ENCODE results near the gene TKT. TPM values are rescaled to one million over a fixed set of nuclear protein-coding genes. Genes with fewer than 3 reads are reported as not detected.
A peak's percentile ranks its signal among the peaks of the same experiment; 100 is the strongest.

The TKT gene
- total and polyA plus RNA-seq, 2 of the 13 experiments (the other 11 are each of a cell fraction or from before 2014, with no cell fraction given), result 150 to 238 TPM

GRCh38 chr3:53269888-53270880 is 14.4 kb upstream of the TKT start (continued):
- TF ChIP-seq ZNF451 (CRISPR knock-in tag; IDR thresholded peaks at IDR 0.05) (no peak), TRIM24 (CRISPR knock-in tag; IDR thresholded peaks at IDR 0.05) (no peak), RNF2 (conservative IDR thresholded peaks at IDR 0.05; ENCODE audit: low read depth) (0 out of 2 replicates have a peak, but pooled peaks have one; percentile 46), SRF (IDR thresholded peaks at IDR 0.05; ENCODE audit: low read depth, low read length) (no peak), ZXDC (CRISPR knock-in tag; IDR thresholded peaks at IDR 0.05) (no peak), SUZ12 (IDR thresholded peaks at IDR 0.05; ENCODE audit: low read depth, low read length) (no peak), THYN1 (CRISPR knock-in tag; IDR thresholded peaks at IDR 0.05; ENCODE audit: borderline replicate concordance, low read depth) (no peak), MAZ (IDR thresholded peaks at IDR 0.05; ENCODE audit: borderline replicate concordance, low read depth, low read length) (no peak), MAZ (CRISPR knock-in tag; IDR thresholded peaks at IDR 0.05; ENCODE audit: low read depth) (no peak), ZNF235 (CRISPR knock-in tag; IDR thresholded peaks at IDR 0.05; ENCODE audit: borderline replicate concordance) (no peak), ZNF225 (CRISPR knock-in tag; IDR thresholded peaks at IDR 0.05) (no peak; the same call in 1 of the 2 replicates), NCOA1 (CRISPR knock-in tag; IDR thresholded peaks at IDR 0.05) (no peak), CTCF (CRISPR knock-in tag; IDR thresholded peaks at IDR 0.05) (peak; percentile 33), E2F1 (CRISPR knock-in tag; IDR thresholded peaks at IDR 0.05) (no peak), NPAS2 (CRISPR knock-in tag; IDR thresholded peaks at IDR 0.05; ENCODE audit: borderline replicate concordance) (no peak), ZKSCAN5 (CRISPR knock-in tag; IDR thresholded peaks at IDR 0.05) (0 out of 2 replicates have a peak, but pooled peaks have one; percentile 47), SOX13 (IDR thresholded peaks at IDR 0.05) (no peak), SOX13 (CRISPR knock-in tag; conservative IDR thresholded peaks at IDR 0.05 in 1 of 2, IDR thresholded peaks at IDR 0.05 in 1 of 2) (peak in 1 of 2 experiments; percentile 20; a peak in 1 of 4 replicates), ZNF574 (CRISPR knock-in tag; IDR thresholded peaks at IDR 0.05) (peak; percentile 54; the same call in 1 of the 2 replicates)
